ENCODE results near the gene SPPL3.

Gene SPPL3

DNA sequence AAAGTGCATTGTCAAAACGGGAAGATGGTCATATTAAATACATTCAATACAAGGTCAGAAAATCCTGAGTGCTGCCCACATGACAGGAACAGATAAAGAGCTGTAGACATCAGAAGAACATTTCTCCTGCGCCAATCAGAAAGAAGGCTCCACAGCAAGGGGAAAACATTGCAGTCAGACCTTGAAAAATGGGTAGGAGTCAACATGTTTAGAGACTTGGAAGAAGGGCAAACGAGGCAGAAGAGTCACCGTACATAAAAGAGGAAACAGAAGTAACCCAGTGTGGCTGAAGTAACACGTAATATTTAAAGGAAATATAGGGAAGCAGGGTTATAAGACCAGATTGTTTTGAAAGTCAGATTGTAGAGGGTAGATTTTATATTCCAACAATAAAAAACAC is 11.9 kb downstream of the SPPL3 start:
- ChIA-PET CTCF (interaction anchor here (0.7 kb wide), 1 partner anchor 80 kb away, joined by 3 read pairs; no protein-coding TSS in a partner anchor), POLR2A (ENCODE audit: low non-redundant PET) (interaction anchor here (0.7 kb wide), 1 partner anchor 36 kb away, joined by 8 read pairs; no protein-coding TSS in a partner anchor)
- H3K27ac ChIP-seq: no peak overlapping the region
- TF ChIP-seq, protein P1, sequence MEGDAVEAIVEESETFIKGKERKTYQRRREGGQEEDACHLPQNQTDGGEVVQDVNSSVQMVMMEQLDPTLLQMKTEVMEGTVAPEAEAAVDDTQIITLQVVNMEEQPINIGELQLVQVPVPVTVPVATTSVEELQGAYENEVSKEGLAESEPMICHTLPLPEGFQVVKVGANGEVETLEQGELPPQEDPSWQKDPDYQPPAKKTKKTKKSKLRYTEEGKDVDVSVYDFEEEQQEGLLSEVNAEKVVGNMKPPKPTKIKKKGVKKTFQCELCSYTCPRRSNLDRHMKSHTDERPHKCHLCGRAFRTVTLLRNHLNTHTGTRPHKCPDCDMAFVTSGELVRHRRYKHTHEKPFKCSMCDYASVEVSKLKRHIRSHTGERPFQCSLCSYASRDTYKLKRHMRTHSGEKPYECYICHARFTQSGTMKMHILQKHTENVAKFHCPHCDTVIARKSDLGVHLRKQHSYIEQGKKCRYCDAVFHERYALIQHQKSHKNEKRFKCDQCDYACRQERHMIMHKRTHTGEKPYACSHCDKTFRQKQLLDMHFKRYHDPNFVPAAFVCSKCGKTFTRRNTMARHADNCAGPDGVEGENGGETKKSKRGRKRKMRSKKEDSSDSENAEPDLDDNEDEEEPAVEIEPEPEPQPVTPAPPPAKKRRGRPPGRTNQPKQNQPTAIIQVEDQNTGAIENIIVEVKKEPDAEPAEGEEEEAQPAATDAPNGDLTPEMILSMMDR (conservative IDR thresholded peaks at IDR 0.05; ENCODE audit: low read depth): no peak
- no peak for DNase-seq (ENCODE audit: low spot score)

DNA sequence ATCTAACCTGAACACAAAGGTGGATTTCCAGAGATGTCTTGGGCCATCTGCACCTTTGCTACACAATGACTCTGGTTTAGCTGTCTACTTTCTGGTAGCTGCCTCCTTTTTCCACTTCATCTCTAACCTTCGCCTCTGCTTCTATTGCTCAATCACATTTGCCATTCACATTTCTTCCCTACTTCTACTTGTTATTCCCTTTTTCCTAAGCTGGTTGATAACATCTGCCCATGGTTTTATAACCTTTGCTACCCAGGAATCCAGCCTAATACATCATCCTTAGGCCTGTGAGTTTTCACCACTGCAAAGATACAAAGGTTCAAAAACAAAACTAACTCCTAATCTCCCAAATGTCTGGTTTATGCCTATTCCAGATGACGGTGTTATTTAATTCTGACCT is 13.2 kb downstream of the SPPL3 start:
- ChIA-PET POLR2A (ENCODE audit: low non-redundant PET) (no interaction called here), CTCF (interaction anchor here (0.6 to 1.5 kb wide), 3 partner anchors 12 to 53 kb away, joined by 3 to 5 read pairs (median 3); partner anchors contain the start of gene SPPL3)
- TF ChIP-seq, protein P1 (conservative IDR thresholded peaks at IDR 0.05; ENCODE audit: low read depth): no peak
- H3K27ac ChIP-seq: no peak overlapping the region
- DNase-seq (ENCODE audit: low spot score): no peak

- ChIA-PET CTCF (interaction anchor here (0.6 to 0.7 kb wide), 2 partner anchors 83 to 119 kb away, joined by 3 to 8 read pairs; no protein-coding TSS in a partner anchor), POLR2A (ENCODE audit: low non-redundant PET) (no interaction called here)
- DNase-seq (ENCODE audit: low spot score): no peak
- H3K27ac ChIP-seq: no peak overlapping the region
- TF ChIP-seq, protein P1 (conservative IDR thresholded peaks at IDR 0.05; ENCODE audit: low read depth): no peak
Measured at GRCh38 chr12:120887253-120888043, 16.7 kb downstream of the SPPL3 start.

DNA sequence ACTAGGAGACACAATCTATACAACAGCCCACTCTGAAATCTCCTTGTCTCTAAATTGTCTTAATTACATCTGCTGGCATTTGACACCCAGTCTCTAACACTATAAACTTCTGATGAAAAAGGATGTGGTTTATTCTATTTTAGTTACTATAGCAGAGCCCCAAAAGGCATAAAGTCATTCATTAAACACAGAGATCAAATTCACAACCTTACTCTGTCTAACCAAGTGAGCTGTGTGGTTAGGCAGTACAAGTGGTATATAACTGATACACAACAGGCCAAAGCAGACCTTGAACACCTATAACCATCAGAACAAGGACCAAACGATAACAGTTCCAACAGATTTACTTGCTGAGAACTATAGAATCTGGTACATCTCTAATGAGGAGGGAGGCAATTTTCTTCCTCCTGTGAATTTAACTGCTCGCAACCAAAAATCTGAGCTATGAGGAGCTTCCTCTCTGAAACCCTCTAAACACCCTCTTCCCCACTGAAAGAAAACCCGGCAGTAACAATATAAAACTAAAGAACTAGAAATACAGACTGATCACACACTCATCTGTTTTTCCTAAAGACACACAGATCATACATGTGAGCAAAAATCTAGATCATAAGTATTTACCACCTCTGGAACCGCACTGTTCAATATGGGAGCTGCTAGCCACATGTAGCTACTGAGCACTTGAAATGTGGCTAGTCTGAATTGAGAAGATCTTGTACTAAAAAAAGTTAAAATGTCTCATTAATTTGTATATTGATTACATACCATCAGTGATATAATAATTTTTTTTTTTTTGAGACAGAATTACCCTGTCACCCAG is 17.7 kb downstream of the SPPL3 start:
- TF ChIP-seq, protein P1 (conservative IDR thresholded peaks at IDR 0.05; ENCODE audit: low read depth): no peak
- no peak for DNase-seq (ENCODE audit: low spot score)
- ChIA-PET CTCF (interaction anchor here (0.7 kb wide), 1 partner anchor 11 kb away, joined by 5 read pairs; no protein-coding TSS in a partner anchor), POLR2A (ENCODE audit: low non-redundant PET) (no interaction called here)
- H3K27ac ChIP-seq: no peak overlapping the region

GRCh38 chr12:120885521-120885920 is 18.6 kb downstream of the SPPL3 start:
- H3K27ac ChIP-seq: no peak overlapping the region
- POLR2A ChIA-PET (ENCODE audit: low non-redundant PET): no interaction called here
- no peak for DNase-seq (ENCODE audit: low spot score)
- CTCF ChIA-PET: interaction anchor here (0.6 kb wide), 1 partner anchor 22 kb away, joined by 4 read pairs; no protein-coding TSS in a partner anchor
- TF ChIP-seq, protein P1 (conservative IDR thresholded peaks at IDR 0.05; ENCODE audit: low read depth): no peak

GRCh38 chr12:120884644-120885043 is 19.5 kb downstream of the SPPL3 start:
- no peak for DNase-seq (ENCODE audit: low spot score)
- TF ChIP-seq, protein P1 (conservative IDR thresholded peaks at IDR 0.05; ENCODE audit: low read depth): no peak
- ChIA-PET CTCF (interaction anchor here (0.6 kb wide), 1 partner anchor 21 kb away, joined by 4 read pairs; no protein-coding TSS in a partner anchor), POLR2A (ENCODE audit: low non-redundant PET) (no interaction called here)
- H3K27ac ChIP-seq: no peak overlapping the region

Measured in RWPE1 (cell line).